Esophagus muscularis mucosa (tissue), 4 donors: ENCODE data around the gene ZNF689.

Experiments
- EP300 ChIP-seq: sonication (generic); formaldehyde crosslinking; IDR thresholded peaks from one replicate; pipeline ENCODE4 v1.6.1; 2017; ENCODE audit warnings: antibody characterized with exemption
- POLR2A ChIP-seq: fragments of 450-650 bp; IDR thresholded peaks from one replicate; pipeline ENCODE4 v1.6.1; 2017; ENCODE audit warnings: antibody characterized with exemption, moderate library complexity, mild to moderate bottlenecking, low read depth
- POLR2AphosphoS5 ChIP-seq, 2 donors: sonication (generic); formaldehyde crosslinking; IDR thresholded peaks; one replicate each; pipeline ENCODE4 v1.6.1; 2017; ENCODE audit warnings: antibody characterized with exemption in 2 of 2
- TF ChIP-seq, protein P1 (sequence below), 3 experiments: fragments of 200-600 bp in 2 of 3; fragments of 450-650 bp in 1 of 3; sonication (generic) in 2 of 3; IDR thresholded peaks; one replicate each; pipeline ENCODE4 v1.5.1; 2017 to 2019; ENCODE audit warnings: antibody characterized with exemption in 3 of 3, mild to moderate bottlenecking in 2 of 3, moderate library complexity in 1 of 3

DNA sequence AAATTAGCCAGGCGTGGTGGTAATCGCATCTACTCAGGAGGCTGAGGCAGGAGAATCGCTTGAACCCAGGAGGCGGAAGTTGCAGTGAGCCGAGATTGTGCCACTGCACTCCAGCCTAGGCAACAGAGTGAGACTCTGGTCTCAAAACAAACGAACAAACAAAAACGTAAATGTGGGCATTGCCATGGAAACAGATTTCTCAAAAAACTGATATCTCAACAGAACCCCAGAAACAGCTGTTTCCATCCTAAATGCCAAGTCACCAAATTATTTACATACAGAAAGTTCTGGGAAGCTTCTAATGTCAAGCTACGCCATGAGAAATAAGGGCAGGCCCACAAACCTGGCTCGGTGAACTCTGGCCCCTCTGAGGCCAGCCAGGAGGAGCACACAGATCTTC, 16.0 kb upstream of the ZNF689 start:
- TF ChIP-seq, protein P1, sequence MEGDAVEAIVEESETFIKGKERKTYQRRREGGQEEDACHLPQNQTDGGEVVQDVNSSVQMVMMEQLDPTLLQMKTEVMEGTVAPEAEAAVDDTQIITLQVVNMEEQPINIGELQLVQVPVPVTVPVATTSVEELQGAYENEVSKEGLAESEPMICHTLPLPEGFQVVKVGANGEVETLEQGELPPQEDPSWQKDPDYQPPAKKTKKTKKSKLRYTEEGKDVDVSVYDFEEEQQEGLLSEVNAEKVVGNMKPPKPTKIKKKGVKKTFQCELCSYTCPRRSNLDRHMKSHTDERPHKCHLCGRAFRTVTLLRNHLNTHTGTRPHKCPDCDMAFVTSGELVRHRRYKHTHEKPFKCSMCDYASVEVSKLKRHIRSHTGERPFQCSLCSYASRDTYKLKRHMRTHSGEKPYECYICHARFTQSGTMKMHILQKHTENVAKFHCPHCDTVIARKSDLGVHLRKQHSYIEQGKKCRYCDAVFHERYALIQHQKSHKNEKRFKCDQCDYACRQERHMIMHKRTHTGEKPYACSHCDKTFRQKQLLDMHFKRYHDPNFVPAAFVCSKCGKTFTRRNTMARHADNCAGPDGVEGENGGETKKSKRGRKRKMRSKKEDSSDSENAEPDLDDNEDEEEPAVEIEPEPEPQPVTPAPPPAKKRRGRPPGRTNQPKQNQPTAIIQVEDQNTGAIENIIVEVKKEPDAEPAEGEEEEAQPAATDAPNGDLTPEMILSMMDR (IDR thresholded peaks at IDR 0.05) = no peak
- TF ChIP-seq POLR2A = no peak
- TF ChIP-seq POLR2AphosphoS5 (IDR thresholded peaks at IDR 0.05) = no peak
- TF ChIP-seq EP300 = no peak
